ENCODE measurements around the gene WDR11. TPM values are rescaled to one million over a fixed set of nuclear protein-coding genes. Genes with fewer than 3 reads are reported as not detected.

The WDR11 gene, protein sequence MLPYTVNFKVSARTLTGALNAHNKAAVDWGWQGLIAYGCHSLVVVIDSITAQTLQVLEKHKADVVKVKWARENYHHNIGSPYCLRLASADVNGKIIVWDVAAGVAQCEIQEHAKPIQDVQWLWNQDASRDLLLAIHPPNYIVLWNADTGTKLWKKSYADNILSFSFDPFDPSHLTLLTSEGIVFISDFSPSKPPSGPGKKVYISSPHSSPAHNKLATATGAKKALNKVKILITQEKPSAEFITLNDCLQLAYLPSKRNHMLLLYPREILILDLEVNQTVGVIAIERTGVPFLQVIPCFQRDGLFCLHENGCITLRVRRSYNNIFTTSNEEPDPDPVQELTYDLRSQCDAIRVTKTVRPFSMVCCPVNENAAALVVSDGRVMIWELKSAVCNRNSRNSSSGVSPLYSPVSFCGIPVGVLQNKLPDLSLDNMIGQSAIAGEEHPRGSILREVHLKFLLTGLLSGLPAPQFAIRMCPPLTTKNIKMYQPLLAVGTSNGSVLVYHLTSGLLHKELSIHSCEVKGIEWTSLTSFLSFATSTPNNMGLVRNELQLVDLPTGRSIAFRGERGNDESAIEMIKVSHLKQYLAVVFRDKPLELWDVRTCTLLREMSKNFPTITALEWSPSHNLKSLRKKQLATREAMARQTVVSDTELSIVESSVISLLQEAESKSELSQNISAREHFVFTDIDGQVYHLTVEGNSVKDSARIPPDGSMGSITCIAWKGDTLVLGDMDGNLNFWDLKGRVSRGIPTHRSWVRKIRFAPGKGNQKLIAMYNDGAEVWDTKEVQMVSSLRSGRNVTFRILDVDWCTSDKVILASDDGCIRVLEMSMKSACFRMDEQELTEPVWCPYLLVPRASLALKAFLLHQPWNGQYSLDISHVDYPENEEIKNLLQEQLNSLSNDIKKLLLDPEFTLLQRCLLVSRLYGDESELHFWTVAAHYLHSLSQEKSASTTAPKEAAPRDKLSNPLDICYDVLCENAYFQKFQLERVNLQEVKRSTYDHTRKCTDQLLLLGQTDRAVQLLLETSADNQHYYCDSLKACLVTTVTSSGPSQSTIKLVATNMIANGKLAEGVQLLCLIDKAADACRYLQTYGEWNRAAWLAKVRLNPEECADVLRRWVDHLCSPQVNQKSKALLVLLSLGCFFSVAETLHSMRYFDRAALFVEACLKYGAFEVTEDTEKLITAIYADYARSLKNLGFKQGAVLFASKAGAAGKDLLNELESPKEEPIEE
- total RNA-seq: 38.6 and 39.5 TPM in 2 replicates

DNA sequence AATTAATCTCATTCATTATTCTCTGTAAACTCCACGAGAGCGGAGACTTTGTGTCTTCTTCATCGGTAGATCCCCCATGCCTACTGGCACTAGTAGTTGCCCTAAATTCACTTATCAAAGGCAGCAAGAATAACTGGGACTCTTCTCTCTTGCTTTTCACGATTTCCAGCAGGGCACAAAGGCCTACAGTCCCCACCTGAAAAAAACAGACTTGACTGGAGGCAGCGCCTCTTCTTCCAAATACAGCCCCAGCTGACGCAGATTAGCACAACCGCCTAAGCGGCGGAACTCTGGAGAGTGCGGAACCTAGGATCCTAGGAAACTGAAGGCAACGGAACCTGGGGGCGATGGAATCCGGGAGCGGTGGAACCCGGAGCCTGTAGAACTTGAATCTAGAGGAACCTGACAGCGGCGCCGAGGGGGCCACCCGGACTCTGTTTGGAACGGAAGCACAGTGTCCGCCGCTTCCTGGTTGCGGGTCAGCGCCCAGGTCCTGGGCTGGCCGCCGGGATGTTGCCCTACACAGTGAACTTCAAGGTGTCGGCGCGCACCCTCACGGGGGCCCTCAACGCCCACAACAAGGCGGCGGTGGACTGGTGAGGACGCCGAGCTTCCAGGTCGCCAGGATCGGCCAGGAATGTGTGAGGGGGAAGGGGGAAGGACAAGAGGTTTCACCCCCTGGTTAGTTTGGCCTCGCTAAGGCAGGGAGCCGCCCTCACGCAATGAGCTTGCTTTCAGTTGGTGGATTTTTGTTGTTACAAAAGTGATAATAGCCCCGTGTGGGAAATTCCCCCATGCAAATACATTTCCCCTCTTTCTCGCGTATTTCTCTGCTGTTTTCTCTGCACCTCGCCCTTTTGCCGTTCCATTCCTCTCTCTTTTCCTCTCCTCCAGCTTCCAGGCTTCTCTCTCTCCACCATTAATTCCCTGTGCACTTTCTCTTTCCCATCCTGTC lies at the start of gene WDR11:
TSS of gene WDR11 (plus strand) at position 452 of the 955 bp plus-strand sequence. CDS start at position 511, 59 bp downstream.

